Activated naive CD8-positive, alpha-beta T cell treated with anti-CD3 and anti-CD28 coated beads for 36 hours (primary cell): Measurements from ENCODE around the gene CDPF1. TPM values are rescaled to one million over a fixed set of nuclear protein-coding genes. Genes with fewer than 3 reads are reported as not detected.

Experiments used
- DNase-seq: peaks from one replicate; pipeline ENCODE4 v3.0.0; 2021
- H3K27ac Mint-ChIP-seq: one replicate; pipeline ENCODE4 v1.8.0; 2022; ENCODE audit warnings: mild to moderate bottlenecking, moderate library complexity, mixed read lengths
- H3K27me3 Mint-ChIP-seq: one replicate; pipeline ENCODE4 v1.8.0; 2022; ENCODE audit warnings: mild to moderate bottlenecking, mixed read lengths
- H3K36me3 Mint-ChIP-seq: one replicate; pipeline ENCODE4 v1.8.0; 2021; ENCODE audit warnings: mild to moderate bottlenecking, mixed read lengths
- H3K4me1 Mint-ChIP-seq: one replicate; pipeline ENCODE4 v1.8.0; 2021; ENCODE audit warnings: mixed read lengths
- H3K4me3 Mint-ChIP-seq: one replicate; pipeline ENCODE4 v1.8.0; 2022; ENCODE audit warnings: mild to moderate bottlenecking, moderate library complexity, mixed read lengths
- H3K9me3 Mint-ChIP-seq: one replicate; pipeline ENCODE4 v1.8.0; 2022; ENCODE audit warnings: mixed read lengths
- total RNA-seq, 2 experiments: library from RNA; stranded (reverse); gene quantifications; one replicate each; pipeline ENCODE4 v1.2.3, GENCODE V29; 2021

The CDPF1 gene
- total RNA-seq, 2 experiments from 2014 or later = 8.4 to 10.7 TPM

- Mint-ChIP-seq H3K4me1 (no peaks in the 10 kb centered on the region), H3K9me3 (no peaks in the 10 kb centered on the region), H3K36me3 (no peaks in the 10 kb centered on the region), H3K4me3 (no peak overlapping the region), H3K27ac (no peak overlapping the region), H3K27me3 (no peaks in the 10 kb centered on the region)
- no peak for DNase-seq
Measured at GRCh38 chr22:46229701-46230100, 20.4 kb downstream of the CDPF1 start.

- Mint-ChIP-seq H3K4me1 (no peaks in the 10 kb centered on the region), H3K9me3 (no peaks in the 10 kb centered on the region), H3K27ac (no peak overlapping the region), H3K27me3 (no peaks in the 10 kb centered on the region), H3K4me3 (no peak overlapping the region), H3K36me3 (no peaks in the 10 kb centered on the region)
- no peak for DNase-seq
Measured at GRCh38 chr22:46226577-46226976, 23.5 kb downstream of the CDPF1 start.

GRCh38 chr22:46225631-46226030 lies 24.5 kb downstream of the CDPF1 start:
- DNase-seq = no peak

GRCh38 chr22:46224898-46225290 lies 25.2 kb downstream of the CDPF1 start:
- peaks cover 6% of the 10 kb centered on the region for H3K4me1 Mint-ChIP-seq
- H3K27me3 Mint-ChIP-seq = no peaks in the 10 kb centered on the region
- peaks cover 8% of the 10 kb centered on the region for H3K36me3 Mint-ChIP-seq
- no peak overlapping the region for H3K4me3 Mint-ChIP-seq
- DNase-seq = no peak
- H3K27ac Mint-ChIP-seq = no peak overlapping the region
- no peaks in the 10 kb centered on the region for H3K9me3 Mint-ChIP-seq

More at GRCh38 chr22:46225631-46226030, 24.5 kb downstream of the CDPF1 start:
- Mint-ChIP-seq H3K27me3 (no peaks in the 10 kb centered on the region), H3K27ac (no peak overlapping the region), H3K4me3 (no peak overlapping the region), H3K4me1 (peaks cover 6% of the 10 kb centered on the region), H3K36me3 (peaks cover 5% of the 10 kb centered on the region), H3K9me3 (no peaks in the 10 kb centered on the region)

- H3K27ac Mint-ChIP-seq = no peak overlapping the region
- no peak for DNase-seq
- H3K4me3 Mint-ChIP-seq = no peak overlapping the region
Measured at GRCh38 chr22:46224044-46224897, 25.8 kb downstream of the CDPF1 start.

GRCh38 chr22:46220921-46221320 lies 29.2 kb downstream of the CDPF1 start:
- no peak overlapping the region for H3K4me3 Mint-ChIP-seq
- H3K36me3 Mint-ChIP-seq = peaks cover 16% of the 10 kb centered on the region
- no peak for DNase-seq
- H3K27me3 Mint-ChIP-seq = no peaks in the 10 kb centered on the region
- peak overlapping the region; percentile 22 for H3K27ac Mint-ChIP-seq
- H3K9me3 Mint-ChIP-seq = no peaks in the 10 kb centered on the region
- peaks cover 11% of the 10 kb centered on the region for H3K4me1 Mint-ChIP-seq

More at GRCh38 chr22:46224044-46224897, 25.8 kb downstream of the CDPF1 start:
- H3K36me3 Mint-ChIP-seq = peaks cover 13% of the 10 kb centered on the region
- peaks cover 10% of the 10 kb centered on the region for H3K4me1 Mint-ChIP-seq
- no peaks in the 10 kb centered on the region for H3K27me3 Mint-ChIP-seq
- no peaks in the 10 kb centered on the region for H3K9me3 Mint-ChIP-seq

GRCh38 chr22:46219636-46220035 lies 30.5 kb downstream of the CDPF1 start:
- Mint-ChIP-seq H3K4me3 (no peak overlapping the region), H3K36me3 (peaks cover 16% of the 10 kb centered on the region), H3K4me1 (peaks cover 11% of the 10 kb centered on the region), H3K9me3 (no peaks in the 10 kb centered on the region), H3K27ac (no peak overlapping the region), H3K27me3 (no peaks in the 10 kb centered on the region)
- DNase-seq = no peak

- no peaks in the 10 kb centered on the region for H3K27me3 Mint-ChIP-seq
- peaks cover 4% of the 10 kb centered on the region for H3K4me1 Mint-ChIP-seq
- H3K9me3 Mint-ChIP-seq = no peaks in the 10 kb centered on the region
- H3K36me3 Mint-ChIP-seq = peaks cover 32% of the 10 kb centered on the region
- no peak overlapping the region for H3K4me3 Mint-ChIP-seq
- H3K27ac Mint-ChIP-seq = no peak overlapping the region
- DNase-seq = no peak
Measured at GRCh38 chr22:46214616-46215015, 35.5 kb downstream of the CDPF1 start.

GRCh38 chr22:46214149-46214548 lies 35.9 kb downstream of the CDPF1 start:
- DNase-seq = no peak
- Mint-ChIP-seq H3K4me1 (no peaks in the 10 kb centered on the region), H3K9me3 (peaks cover 2% of the 10 kb centered on the region), H3K4me3 (no peak overlapping the region), H3K27me3 (no peaks in the 10 kb centered on the region), H3K27ac (no peak overlapping the region), H3K36me3 (peaks cover 32% of the 10 kb centered on the region)

- Mint-ChIP-seq H3K4me3 (no peak overlapping the region), H3K27ac (no peak overlapping the region), H3K27me3 (no peaks in the 10 kb centered on the region), H3K36me3 (peaks cover 39% of the 10 kb centered on the region), H3K9me3 (peaks cover 8% of the 10 kb centered on the region), H3K4me1 (no peaks in the 10 kb centered on the region)
- no peak for DNase-seq
Measured at GRCh38 chr22:46213052-46213451, 37.0 kb downstream of the CDPF1 start.

GRCh38 chr22:46212195-46212594 lies 37.9 kb downstream of the CDPF1 start:
- Mint-ChIP-seq H3K9me3 (peaks cover 8% of the 10 kb centered on the region), H3K4me1 (no peaks in the 10 kb centered on the region), H3K27me3 (no peaks in the 10 kb centered on the region), H3K27ac (no peak overlapping the region), H3K4me3 (no peak overlapping the region), H3K36me3 (peaks cover 39% of the 10 kb centered on the region)
- no peak for DNase-seq

- Mint-ChIP-seq H3K27me3 (no peaks in the 10 kb centered on the region), H3K27ac (no peak overlapping the region), H3K4me3 (no peak overlapping the region), H3K9me3 (peaks cover 8% of the 10 kb centered on the region), H3K36me3 (peaks cover 54% of the 10 kb centered on the region), H3K4me1 (no peaks in the 10 kb centered on the region)
- DNase-seq = no peak
Measured at GRCh38 chr22:46209262-46209661, 40.8 kb downstream of the CDPF1 start.

GRCh38 chr22:46203601-46203980 lies 46.5 kb downstream of the CDPF1 start:
- H3K27ac Mint-ChIP-seq = no peak overlapping the region
- peaks cover 1% of the 10 kb centered on the region for H3K9me3 Mint-ChIP-seq
- H3K36me3 Mint-ChIP-seq = peaks cover 28% of the 10 kb centered on the region
- no peaks in the 10 kb centered on the region for H3K4me1 Mint-ChIP-seq
- no peak overlapping the region for H3K4me3 Mint-ChIP-seq
- no peak for DNase-seq
- no peaks in the 10 kb centered on the region for H3K27me3 Mint-ChIP-seq

- H3K27ac Mint-ChIP-seq = no peak overlapping the region
- H3K4me1 Mint-ChIP-seq = no peaks in the 10 kb centered on the region
- no peaks in the 10 kb centered on the region for H3K27me3 Mint-ChIP-seq
- DNase-seq = no peak
- peaks cover 24% of the 10 kb centered on the region for H3K36me3 Mint-ChIP-seq
- no peaks in the 10 kb centered on the region for H3K9me3 Mint-ChIP-seq
- H3K4me3 Mint-ChIP-seq = no peak overlapping the region
Measured at GRCh38 chr22:46202897-46203600, 47.0 kb downstream of the CDPF1 start.

- no peak for DNase-seq
- no peak overlapping the region for H3K4me3 Mint-ChIP-seq
- no peaks in the 10 kb centered on the region for H3K9me3 Mint-ChIP-seq
- peaks cover 22% of the 10 kb centered on the region for H3K36me3 Mint-ChIP-seq
- no peaks in the 10 kb centered on the region for H3K27me3 Mint-ChIP-seq
- no peak overlapping the region for H3K27ac Mint-ChIP-seq
- no peaks in the 10 kb centered on the region for H3K4me1 Mint-ChIP-seq
Measured at GRCh38 chr22:46201059-46201757, 48.9 kb downstream of the CDPF1 start.
